CD4-positive, alpha-beta T cell (primary cell): ENCODE data around the gene RAB44. TPM values are rescaled to one million over a fixed set of nuclear protein-coding genes. Genes with fewer than 3 reads are reported as not detected.

Source experiments
- ATAC-seq: fragments of 200-7000 bp; cut with Tn5 transposase; one replicate; pipeline ENCODE4 v1.10.0; 2022; ENCODE audit warnings: mild to moderate bottlenecking; ENCODE audit not compliant: poor library complexity
- CTCF ChIA-PET: fragments of 350-600 bp; sonication (Branson Sonifier 250); formaldehyde crosslinking; loops from one replicate; lab custom pipeline; 2021; ENCODE audit warnings: antibody characterized with exemption, inconsistent platforms; lab: Charles Lee
- POLR2A ChIA-PET: fragments of 350-600 bp; sonication (Branson Sonifier 250); formaldehyde crosslinking; loops from one replicate; lab custom pipeline; 2021; ENCODE audit warnings: antibody characterized with exemption, inconsistent platforms; lab: Charles Lee
- DNase-seq, 14 experiments: peaks; one replicate each; pipeline ENCODE4 v3.0.0-alpha.2; 2013 to 2020; ENCODE audit warnings: mixed read lengths in 2 of 14
- H3K27ac ChIP-seq, 2 donors: one replicate each; pipeline versions ENCODE4 v1.5.1 to v1.7.0; 2013; ENCODE audit warnings: low read length in 2 of 2, low read depth in 1 of 2, mild to moderate bottlenecking in 1 of 2
- H3K27me3 ChIP-seq, 2 experiments: 1 replicate in 1 of 2; 2 replicates in 1 of 2; pipeline versions ENCODE4 v1.6.1 to v1.7.0; 2013; ENCODE audit warnings: low read length in 2 of 2, control low read depth in 1 of 2, mild to moderate bottlenecking in 1 of 2, moderate library complexity in 1 of 2; ENCODE audit not compliant: insufficient read depth in 2 of 2, control insufficient read depth in 1 of 2
- H3K36me3 ChIP-seq: one replicate; pipeline ENCODE4 v1.6.1; 2013; ENCODE audit warnings: low read length, control low read depth; ENCODE audit not compliant: insufficient read depth
- H3K4me1 ChIP-seq: one replicate; pipeline ENCODE4 v1.6.1; 2013; ENCODE audit warnings: low read length, control low read depth; ENCODE audit not compliant: insufficient read depth
- H3K4me3 ChIP-seq: one replicate; pipeline ENCODE4 v1.5.1; 2013; ENCODE audit warnings: mild to moderate bottlenecking, low read length, moderate library complexity
- H3K9me3 ChIP-seq, 2 experiments: 1 replicate in 1 of 2; 2 replicates in 1 of 2; pipeline versions ENCODE4 v1.6.1 to v1.7.0; 2013; ENCODE audit warnings: low read length in 2 of 2, mild to moderate bottlenecking in 2 of 2, control low read depth in 1 of 2, moderate library complexity in 1 of 2; ENCODE audit not compliant: control insufficient read depth in 1 of 2, insufficient read depth in 1 of 2
- H3K27ac Mint-ChIP-seq: one replicate; pipeline ENCODE4 v1.8.0; 2020; ENCODE audit warnings: mixed read lengths
- H3K27me3 Mint-ChIP-seq: one replicate; pipeline ENCODE4 v1.8.0; 2021; ENCODE audit warnings: mixed read lengths
- H3K36me3 Mint-ChIP-seq: one replicate; pipeline ENCODE4 v1.8.0; 2021; ENCODE audit warnings: low read depth, mixed read lengths
- H3K4me1 Mint-ChIP-seq: one replicate; pipeline ENCODE4 v1.8.0; 2021; ENCODE audit warnings: low read depth, mixed read lengths
- H3K4me3 Mint-ChIP-seq: one replicate; pipeline ENCODE4 v1.8.0; 2020; ENCODE audit warnings: mild to moderate bottlenecking, mixed read lengths
- H3K9me3 Mint-ChIP-seq: one replicate; pipeline ENCODE4 v1.8.0; 2020; ENCODE audit warnings: mixed read lengths
- CTCF ChIP-seq: fragments of 200-600 bp; IDR thresholded peaks from one replicate; pipeline ENCODE4 v1.8.0; 2022; ENCODE audit warnings: antibody characterized with exemption, mild to moderate bottlenecking
- intact Hi-C, 2 experiments: fragments of 100-400 bp; cut with DNase I in 1 of 2; cut with micrococcal nuclease in 1 of 2; formaldehyde crosslinking; loops; one replicate each; pipeline versions ENCODE4 v1.15.1 to v1.9.0; 2023 to 2025; cut with DNase I, micrococcal nuclease
- total RNA-seq, 174 experiments: library from RNA in 2 of 174; stranded (reverse) in 2 of 174; gene quantifications; one replicate each; pipeline ENCODE4 v1.2.3 and lab custom pipeline; 2021 to 2026

RAB44 gene
- total RNA-seq, 2 experiments from 2014 or later = 0.22 TPM

- Histone ChIP-seq H3K27ac (peak overlapping the region; percentile 42 to 89), H3K4me1 (peaks cover 76% of the 10 kb centered on the region), H3K36me3 (no peaks in the 10 kb centered on the region), H3K9me3 (peaks cover 0 to 4% of the 10 kb centered on the region in 2 experiments), H3K27me3 (no peaks in the 10 kb centered on the region), H3K4me3 (no peak overlapping the region)
- H3K27ac Mint-ChIP-seq = peak overlapping the region; percentile 90
- no peak for TF ChIP-seq CTCF
- H3K9me3 Mint-ChIP-seq = no peaks in the 10 kb centered on the region
- no peaks in the 10 kb centered on the region for H3K27me3 Mint-ChIP-seq
- H3K36me3 Mint-ChIP-seq = no peaks in the 10 kb centered on the region
- H3K4me1 Mint-ChIP-seq = peaks cover 47% of the 10 kb centered on the region
- no peak for ATAC-seq
- intact Hi-C loops = loop anchor here in 1 of 2 experiments (5.0 kb wide), 1 partner anchor 78 kb away; the partner anchor contains the start of gene CDKN1A
- ChIA-PET POLR2A (interaction anchor here (0.7 to 1.1 kb wide), 2 partner anchors 28 to 231 kb away, joined by 3 to 5 read pairs; partner anchors contain the start of gene MTCH1), CTCF (interaction anchor here (0.6 to 4.5 kb wide), 9 partner anchors 30 to 140 kb away, joined by 3 to 21 read pairs (median 3); partner anchors contain the start of gene CDKN1A)
- DNase-seq = no peak
- peak overlapping the region; percentile 35 for H3K4me3 Mint-ChIP-seq
Observed at GRCh38 chr6:36754582-36755434, 57.2 kb downstream of the RAB44 start.

- peak overlapping the region; percentile 35 for H3K4me3 Mint-ChIP-seq
- POLR2A ChIA-PET = interaction anchor here (0.7 to 1.1 kb wide), 2 partner anchors 27 to 231 kb away, joined by 3 to 5 read pairs; partner anchors contain the start of gene MTCH1
- CTCF ChIA-PET = interaction anchor here (0.5 to 4.5 kb wide), 8 partner anchors 31 to 140 kb away, joined by 3 to 21 read pairs (median 3); partner anchors contain the start of gene CDKN1A
- intact Hi-C loops = loop anchor here (2.0 to 5.0 kb wide), 4 partner anchors 77 to 333 kb away; partner anchors contain the start of gene CDKN1A (in 2 of the 2)
- peak overlapping the region; percentile 71 to 89 for H3K27ac ChIP-seq
- peaks cover 47% of the 10 kb centered on the region for H3K4me1 Mint-ChIP-seq
- peaks cover 76% of the 10 kb centered on the region for H3K4me1 ChIP-seq
- no peaks in the 10 kb centered on the region for H3K27me3 ChIP-seq
- H3K27me3 Mint-ChIP-seq = no peaks in the 10 kb centered on the region
- peak overlapping the region; percentile 13 for H3K4me3 ChIP-seq
- H3K36me3 ChIP-seq = no peaks in the 10 kb centered on the region
- no peaks in the 10 kb centered on the region for H3K9me3 Mint-ChIP-seq
- DNase-seq = peak; percentile 30 to 96 (median 60)
- TF ChIP-seq CTCF = no peak
- ATAC-seq = peak; percentile 83
- no peaks in the 10 kb centered on the region for H3K9me3 ChIP-seq
- H3K36me3 Mint-ChIP-seq = no peaks in the 10 kb centered on the region
- H3K27ac Mint-ChIP-seq = peak overlapping the region; percentile 90
Observed at GRCh38 chr6:36755435-36756348, 58.1 kb downstream of the RAB44 start.

- Histone ChIP-seq H3K9me3 (no peaks in the 10 kb centered on the region), H3K27me3 (no peaks in the 10 kb centered on the region), H3K36me3 (no peaks in the 10 kb centered on the region), H3K27ac (peak overlapping the region; percentile 71 to 89), H3K4me1 (peaks cover 74% of the 10 kb centered on the region), H3K4me3 (no peak overlapping the region)
- Mint-ChIP-seq H3K9me3 (no peaks in the 10 kb centered on the region), H3K4me1 (peaks cover 47% of the 10 kb centered on the region), H3K36me3 (no peaks in the 10 kb centered on the region), H3K4me3 (peak overlapping the region; percentile 36), H3K27me3 (no peaks in the 10 kb centered on the region), H3K27ac (peak overlapping the region; percentile 90)
- intact Hi-C loops = loop anchor here (2.0 to 5.0 kb wide), 4 partner anchors 78 to 334 kb away; partner anchors contain the start of gene CDKN1A (in 2 of the 2)
- CTCF ChIA-PET = interaction anchor here (0.5 to 4.5 kb wide), 4 partner anchors 46 to 142 kb away, joined by 3 to 21 read pairs (median 8); partner anchors contain the start of gene CDKN1A
- DNase-seq = peak in 1 of 14 experiments; percentile 27
- ATAC-seq = no peak
- POLR2A ChIA-PET = no interaction called here
- TF ChIP-seq CTCF = no peak
Observed at GRCh38 chr6:36756786-36757185, 59.2 kb downstream of the RAB44 start.
